ENCODE data around the gene TIMP4.

Gene TIMP4

DNA sequence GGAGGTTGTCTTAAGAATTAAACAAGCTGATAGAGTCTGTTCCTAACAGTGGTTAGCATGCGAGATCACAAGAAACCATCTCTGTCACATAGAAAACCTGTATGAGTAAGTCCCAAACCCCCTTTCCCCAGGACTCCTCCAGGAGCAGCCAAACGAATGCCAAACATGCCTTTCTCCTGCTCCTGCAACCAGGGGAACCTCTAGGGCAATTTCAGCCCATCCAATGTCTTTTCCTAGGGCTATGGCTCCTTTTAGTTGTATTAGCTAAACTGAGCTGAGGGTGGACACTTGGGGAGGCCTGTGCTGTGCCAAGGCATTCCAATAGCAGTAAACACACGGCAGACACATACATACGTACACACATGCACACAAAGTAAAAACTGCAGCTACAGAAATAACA is 36.5 kb upstream of the TIMP4 start:
- DNase-seq (ENCODE audit: low spot score): no peak
- in situ Hi-C loops (cut with MboI; ENCODE audit: low pct_unique_long_range_greater_than_20kb, low sequenced_read_pairs, unreplicated experiment): no loop called here
- TF ChIP-seq, protein P1, sequence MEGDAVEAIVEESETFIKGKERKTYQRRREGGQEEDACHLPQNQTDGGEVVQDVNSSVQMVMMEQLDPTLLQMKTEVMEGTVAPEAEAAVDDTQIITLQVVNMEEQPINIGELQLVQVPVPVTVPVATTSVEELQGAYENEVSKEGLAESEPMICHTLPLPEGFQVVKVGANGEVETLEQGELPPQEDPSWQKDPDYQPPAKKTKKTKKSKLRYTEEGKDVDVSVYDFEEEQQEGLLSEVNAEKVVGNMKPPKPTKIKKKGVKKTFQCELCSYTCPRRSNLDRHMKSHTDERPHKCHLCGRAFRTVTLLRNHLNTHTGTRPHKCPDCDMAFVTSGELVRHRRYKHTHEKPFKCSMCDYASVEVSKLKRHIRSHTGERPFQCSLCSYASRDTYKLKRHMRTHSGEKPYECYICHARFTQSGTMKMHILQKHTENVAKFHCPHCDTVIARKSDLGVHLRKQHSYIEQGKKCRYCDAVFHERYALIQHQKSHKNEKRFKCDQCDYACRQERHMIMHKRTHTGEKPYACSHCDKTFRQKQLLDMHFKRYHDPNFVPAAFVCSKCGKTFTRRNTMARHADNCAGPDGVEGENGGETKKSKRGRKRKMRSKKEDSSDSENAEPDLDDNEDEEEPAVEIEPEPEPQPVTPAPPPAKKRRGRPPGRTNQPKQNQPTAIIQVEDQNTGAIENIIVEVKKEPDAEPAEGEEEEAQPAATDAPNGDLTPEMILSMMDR (IDR thresholded peaks at IDR 0.05; ENCODE audit: extremely low read depth, insufficient read depth, missing control alignments): no peak

DNA sequence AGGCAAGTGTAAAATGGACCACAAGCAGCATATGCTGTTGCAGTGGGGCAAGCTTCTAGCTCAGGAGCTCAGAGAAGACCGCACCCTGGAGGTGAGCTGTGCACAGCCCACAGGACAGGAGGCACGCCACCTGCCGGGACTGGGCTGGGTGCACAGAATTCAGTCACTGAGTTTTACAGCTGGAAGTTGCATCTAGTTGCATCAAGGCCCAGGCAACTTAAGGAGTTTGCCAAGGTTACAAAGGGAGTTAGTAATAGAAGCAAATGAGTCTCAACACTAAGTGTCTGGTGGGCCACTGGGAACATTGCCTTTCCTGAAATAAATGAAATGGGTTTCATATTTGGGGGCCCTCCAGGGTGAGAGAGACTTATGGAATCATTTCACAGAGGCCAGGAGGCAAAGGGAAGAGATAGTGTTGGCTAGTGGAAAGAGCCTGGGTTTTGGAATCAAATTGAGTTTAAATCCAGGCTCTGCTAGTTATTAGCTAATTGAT is 36.0 kb upstream of the TIMP4 start:
- DNase-seq (ENCODE audit: low spot score): no peak
- TF ChIP-seq, protein P1 (IDR thresholded peaks at IDR 0.05; ENCODE audit: extremely low read depth, insufficient read depth, missing control alignments): peak; percentile 72
- in situ Hi-C loops (cut with MboI; ENCODE audit: low pct_unique_long_range_greater_than_20kb, low sequenced_read_pairs, unreplicated experiment): no loop called here

DNA sequence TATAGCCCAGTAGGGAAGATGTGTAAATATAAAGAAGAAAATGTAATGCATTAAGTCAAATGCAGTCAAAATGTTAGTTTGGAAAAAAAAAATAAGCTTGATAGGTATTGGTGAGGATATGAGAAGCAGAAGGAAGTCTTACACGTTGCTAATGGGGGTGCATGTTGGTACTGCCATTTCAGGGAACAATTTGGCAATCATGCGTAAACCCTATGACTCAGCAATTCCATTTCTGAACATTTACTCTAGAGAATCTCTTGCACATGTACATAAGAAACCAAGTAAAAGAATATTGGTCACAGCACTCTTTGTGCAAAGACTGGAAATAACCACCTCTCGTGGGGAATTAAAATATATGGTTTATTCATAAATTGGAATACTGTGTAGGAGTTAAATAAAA is 35.5 kb upstream of the TIMP4 start:
- TF ChIP-seq, protein P1 (IDR thresholded peaks at IDR 0.05; ENCODE audit: extremely low read depth, insufficient read depth, missing control alignments): no peak
- DNase-seq (ENCODE audit: low spot score): no peak
- in situ Hi-C loops (cut with MboI; ENCODE audit: low pct_unique_long_range_greater_than_20kb, low sequenced_read_pairs, unreplicated experiment): no loop called here

DNA sequence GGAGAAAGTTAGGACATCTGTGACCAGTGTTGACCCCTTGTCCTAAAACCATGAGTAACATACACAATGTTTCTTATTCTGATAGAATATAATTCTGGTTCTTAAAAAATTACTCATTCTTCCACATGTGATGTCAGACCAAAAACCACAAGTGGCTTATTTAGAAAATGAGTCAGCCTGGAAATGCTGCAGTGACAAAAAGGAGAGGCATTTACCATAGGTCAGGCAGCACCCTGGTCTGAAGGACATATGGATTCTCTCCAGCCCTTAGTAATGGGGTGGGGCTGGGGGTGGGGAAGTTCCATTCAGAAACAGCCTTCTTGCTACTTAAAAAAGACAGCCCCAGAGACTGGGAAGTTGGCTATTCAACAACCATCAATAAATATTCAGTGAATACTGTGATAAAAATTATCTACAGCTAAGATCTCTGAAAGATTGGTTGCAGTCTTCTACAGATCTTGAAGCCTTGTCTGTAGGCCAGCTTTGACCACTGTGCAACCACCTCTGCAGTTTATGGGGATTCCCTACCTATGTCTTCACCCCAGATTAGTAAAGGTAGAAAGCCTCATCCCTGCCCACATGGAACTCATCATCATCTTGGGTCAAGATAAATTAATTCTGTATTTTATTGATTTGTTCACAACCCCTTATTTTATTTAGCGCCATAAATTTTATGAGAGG is 34.9 kb upstream of the TIMP4 start:
- TF ChIP-seq, protein P1 (IDR thresholded peaks at IDR 0.05; ENCODE audit: extremely low read depth, insufficient read depth, missing control alignments): no peak
- peak; percentile 58 for DNase-seq (ENCODE audit: low spot score)
- in situ Hi-C loops (cut with MboI; ENCODE audit: low pct_unique_long_range_greater_than_20kb, low sequenced_read_pairs, unreplicated experiment): no loop called here

DNA sequence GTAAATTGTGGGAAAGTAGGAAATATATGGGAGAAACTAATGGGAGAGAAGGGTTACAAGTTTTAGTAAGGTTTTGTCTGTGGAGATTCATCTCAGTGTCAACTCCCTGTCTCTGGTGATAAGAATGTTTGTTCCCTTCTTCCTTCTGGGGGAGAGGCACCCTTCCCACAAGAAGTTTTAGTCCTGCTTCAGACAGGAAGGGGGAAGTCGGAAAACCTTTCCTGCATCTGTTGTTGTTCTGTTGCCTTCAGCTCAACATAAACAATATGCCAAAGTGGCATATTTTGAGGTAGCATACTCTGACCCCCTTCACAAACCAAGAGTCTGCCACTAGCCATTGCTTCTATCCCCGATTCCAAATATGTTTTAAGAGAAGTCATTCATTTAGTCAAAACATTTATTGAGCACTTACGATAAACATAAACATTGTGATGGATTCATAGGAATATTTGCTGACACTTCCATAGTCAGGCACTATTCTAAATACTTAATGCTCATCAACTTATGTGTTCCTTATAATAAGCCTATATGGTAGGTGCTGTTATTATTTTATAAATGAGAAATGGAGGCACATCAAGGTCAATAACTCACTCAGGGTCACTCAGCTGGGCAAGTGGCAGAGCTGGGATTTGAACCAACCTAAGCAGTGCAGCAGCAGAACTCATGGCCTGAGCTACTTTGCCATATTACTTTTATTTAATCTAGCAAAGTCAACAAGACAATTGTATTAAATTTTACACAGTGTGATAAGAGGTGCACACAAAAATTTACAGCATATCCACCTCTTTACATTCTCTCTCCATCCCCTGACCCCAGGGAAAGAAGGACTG is 34.2 kb upstream of the TIMP4 start:
- DNase-seq (ENCODE audit: low spot score): no peak
- TF ChIP-seq, protein P1 (IDR thresholded peaks at IDR 0.05; ENCODE audit: extremely low read depth, insufficient read depth, missing control alignments): no peak
- in situ Hi-C loops (cut with MboI; ENCODE audit: low pct_unique_long_range_greater_than_20kb, low sequenced_read_pairs, unreplicated experiment): no loop called here

DNA sequence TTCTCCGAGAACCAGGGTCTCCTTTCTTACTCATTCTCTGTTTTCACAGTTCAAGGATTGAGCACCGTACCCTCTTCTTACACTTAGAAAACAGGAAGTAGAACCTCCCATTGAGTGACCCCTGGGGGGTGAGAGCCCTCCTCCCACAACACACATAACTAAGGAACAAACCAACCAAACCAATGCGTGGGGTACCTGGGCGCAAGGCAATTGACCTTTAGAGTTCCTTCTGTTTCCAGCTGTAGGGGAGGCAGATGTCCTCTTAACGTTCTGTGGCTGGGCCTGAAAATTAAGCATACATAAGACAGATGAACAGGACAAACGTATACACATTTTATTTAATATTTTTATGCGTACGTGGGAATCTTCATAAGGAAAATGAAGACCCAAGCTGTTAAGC is 33.5 kb upstream of the TIMP4 start:
- DNase-seq (ENCODE audit: low spot score): no peak
- in situ Hi-C loops (cut with MboI; ENCODE audit: low pct_unique_long_range_greater_than_20kb, low sequenced_read_pairs, unreplicated experiment): no loop called here

More for the DNA sequence above, 33.5 kb upstream of the TIMP4 start:
- TF ChIP-seq, protein P1 (IDR thresholded peaks at IDR 0.05; ENCODE audit: extremely low read depth, insufficient read depth, missing control alignments): no peak

Data from GM13977 (cell line).